HEK293T (cell line): ENCODE data around the gene TEAD1.

Source experiments
- CTCF ChIA-PET: fragments of 350-600 bp; formaldehyde crosslinking; extraction: SDS; loops from one replicate; lab custom pipeline; 2021; ENCODE audit warnings: antibody characterized with exemption, inconsistent platforms; lab: Yijun Ruan, JAX
- POLR2A ChIA-PET: fragments of 350-600 bp; formaldehyde crosslinking; extraction: SDS; loops from one replicate; lab custom pipeline; 2020; ENCODE audit warnings: antibody characterized with exemption, inconsistent platforms; lab: Yijun Ruan, JAX
- DNase-seq: peaks from one replicate; pipeline ENCODE4 v3.0.0; 2012; ENCODE audit warnings: mixed read lengths; ENCODE audit errors: extremely low spot score
- ARNT ChIP-seq: fragments of 450-650 bp; IDR thresholded peaks from 2 replicates; pipeline ENCODE4 v1.6.1; 2017; ENCODE audit warnings: mild to moderate bottlenecking
- BHLHE40 ChIP-seq: fragments of 450-650 bp; IDR thresholded peaks from 2 replicates; pipeline ENCODE4 v1.6.1; 2016; ENCODE audit warnings: mild to moderate bottlenecking, moderate library complexity, borderline replicate concordance
- CTBP1 ChIP-seq: fragments of 450-650 bp; IDR thresholded peaks from 2 replicates; pipeline ENCODE4 v1.6.1; 2016; ENCODE audit warnings: borderline replicate concordance
- ELF4 ChIP-seq: fragments of 450-650 bp; IDR thresholded peaks from 2 replicates; pipeline ENCODE4 v1.6.1; 2017; ENCODE audit warnings: antibody characterized with exemption
- FOXA1 ChIP-seq: fragments of 450-650 bp; IDR thresholded peaks from 2 replicates; pipeline ENCODE4 v1.6.1; 2016; ENCODE audit warnings: mild to moderate bottlenecking
- FOXK2 ChIP-seq: fragments of 450-650 bp; IDR thresholded peaks from 2 replicates; pipeline ENCODE4 v1.6.1; 2016; ENCODE audit warnings: mild to moderate bottlenecking
- FOXM1 ChIP-seq: fragments of 450-650 bp; IDR thresholded peaks from 2 replicates; pipeline ENCODE4 v1.6.1; 2017; ENCODE audit warnings: mild to moderate bottlenecking, borderline replicate concordance
- HDGF ChIP-seq: fragments of 450-650 bp; IDR thresholded peaks from 2 replicates; pipeline ENCODE4 v1.6.1; 2017; ENCODE audit warnings: antibody characterized with exemption, borderline replicate concordance
- L3MBTL2 ChIP-seq: fragments of 450-650 bp; conservative IDR thresholded peaks from 2 replicates; pipeline ENCODE4 v1.6.1; 2016; ENCODE audit warnings: mild to moderate bottlenecking
- LEF1 ChIP-seq: fragments of 450-650 bp; IDR thresholded peaks from 2 replicates; pipeline ENCODE4 v1.6.1; 2017; ENCODE audit warnings: mild to moderate bottlenecking, borderline replicate concordance
- NFRKB ChIP-seq: fragments of 450-650 bp; IDR thresholded peaks from 2 replicates; pipeline ENCODE4 v1.6.1; 2016; ENCODE audit warnings: mild to moderate bottlenecking, moderate library complexity
- SP1 ChIP-seq: fragments of 450-650 bp; IDR thresholded peaks from 2 replicates; pipeline ENCODE4 v1.6.1; 2017
- SUZ12 ChIP-seq: fragments of 450-650 bp; IDR thresholded peaks from 2 replicates; pipeline ENCODE4 v1.6.1; 2016; ENCODE audit warnings: mild to moderate bottlenecking
- TARDBP ChIP-seq: fragments of 450-650 bp; IDR thresholded peaks from 2 replicates; pipeline ENCODE4 v1.6.1; 2016
- ZNF384 ChIP-seq: fragments of 450-650 bp; IDR thresholded peaks from 2 replicates; pipeline ENCODE4 v1.6.1; 2016
- TF ChIP-seq, protein P1 (sequence below): fragments of 450-650 bp; IDR thresholded peaks from 2 replicates; pipeline ENCODE4 v1.6.1; 2016

TEAD1 gene

DNA sequence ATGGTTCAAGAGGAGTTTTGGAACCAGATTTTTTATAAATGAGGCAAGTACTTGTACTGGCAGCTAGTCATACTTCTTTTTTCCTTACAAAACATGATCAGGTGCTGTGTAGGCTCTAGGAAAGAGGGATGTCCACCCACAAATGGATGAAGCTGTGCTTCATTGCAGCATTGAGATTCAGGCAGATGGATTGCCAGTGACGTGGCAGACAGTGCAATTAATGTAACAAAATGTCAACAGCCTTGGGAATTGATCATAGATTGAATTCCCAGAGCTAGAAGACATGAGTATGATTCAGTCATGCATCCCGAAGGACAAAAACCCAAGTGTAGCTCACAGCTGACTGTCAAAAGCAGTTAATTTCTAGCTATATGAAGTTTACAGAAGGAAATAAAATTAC lies 235.7 kb downstream of the TEAD1 start:
- ChIA-PET CTCF (no interaction called here), POLR2A (no interaction called here)
- no peak for TF ChIP-seq ZNF384
- no peak for TF ChIP-seq NFRKB
- no peak for TF ChIP-seq BHLHE40
- no peak for TF ChIP-seq ARNT
- no peak for TF ChIP-seq LEF1
- TF ChIP-seq L3MBTL2, result no peak
- TF ChIP-seq, protein P1, sequence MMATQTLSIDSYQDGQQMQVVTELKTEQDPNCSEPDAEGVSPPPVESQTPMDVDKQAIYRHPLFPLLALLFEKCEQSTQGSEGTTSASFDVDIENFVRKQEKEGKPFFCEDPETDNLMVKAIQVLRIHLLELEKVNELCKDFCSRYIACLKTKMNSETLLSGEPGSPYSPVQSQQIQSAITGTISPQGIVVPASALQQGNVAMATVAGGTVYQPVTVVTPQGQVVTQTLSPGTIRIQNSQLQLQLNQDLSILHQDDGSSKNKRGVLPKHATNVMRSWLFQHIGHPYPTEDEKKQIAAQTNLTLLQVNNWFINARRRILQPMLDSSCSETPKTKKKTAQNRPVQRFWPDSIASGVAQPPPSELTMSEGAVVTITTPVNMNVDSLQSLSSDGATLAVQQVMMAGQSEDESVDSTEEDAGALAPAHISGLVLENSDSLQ, result no peak
- TF ChIP-seq FOXK2, result no peak
- TF ChIP-seq SP1, result no peak
- no peak for TF ChIP-seq FOXA1
- no peak for TF ChIP-seq FOXM1
- TF ChIP-seq HDGF, result no peak
- no peak for TF ChIP-seq SUZ12
- DNase-seq, result no peak

DNA sequence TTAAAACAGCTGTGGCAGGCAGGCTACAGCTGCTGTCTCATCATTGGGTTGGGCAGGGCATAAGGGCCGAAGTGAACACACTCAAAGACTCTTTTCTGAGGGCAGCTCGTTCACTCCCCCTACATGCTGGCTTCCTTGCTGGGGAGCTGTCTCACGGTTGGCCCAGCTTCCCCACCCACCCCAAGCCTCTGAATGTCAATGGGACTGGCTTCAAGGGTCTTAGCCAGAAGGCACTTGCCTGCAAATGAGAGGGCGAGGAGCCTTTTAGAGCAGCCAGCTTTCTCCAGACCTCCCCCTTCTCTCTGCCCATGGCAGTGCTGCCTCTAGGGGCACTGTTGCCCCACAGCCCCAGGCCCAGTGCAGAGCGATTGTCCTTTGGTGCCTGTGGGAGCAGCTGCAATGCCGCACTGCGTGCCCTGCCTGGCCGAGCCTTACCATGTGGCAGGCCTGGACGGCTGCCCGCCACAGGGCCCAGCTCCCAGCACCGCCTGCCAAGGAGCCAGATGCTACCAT lies 240.2 kb downstream of the TEAD1 start:
- no peak for TF ChIP-seq LEF1
- TF ChIP-seq TARDBP, result no peak
- POLR2A ChIA-PET, result no interaction called here
- CTCF ChIA-PET, result interaction anchor here (0.6 to 1.4 kb wide), 9 partner anchors 9 to 589 kb away, joined by 3 to 5 read pairs (median 3); no protein-coding TSS in a partner anchor
- DNase-seq, result peak; percentile 68

DNA sequence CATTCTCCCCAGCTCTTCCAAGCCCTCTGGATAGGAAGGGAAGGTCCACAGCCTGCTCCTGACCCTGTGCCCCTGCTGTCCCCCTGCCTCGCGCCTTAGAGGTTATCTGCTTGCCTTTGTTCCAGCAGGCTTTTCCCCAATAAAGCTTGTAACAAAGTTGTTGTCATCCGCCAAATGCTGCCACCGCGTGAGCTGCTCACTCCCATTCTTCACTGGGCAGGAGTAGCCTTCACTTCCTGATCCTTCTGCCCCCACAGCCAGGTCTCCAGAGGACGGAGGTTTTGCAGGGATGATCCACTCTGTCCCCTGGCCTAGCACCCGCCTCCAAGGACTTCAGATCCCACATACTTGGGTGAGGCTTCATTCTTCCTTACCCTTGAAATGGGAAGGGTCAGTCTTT lies 240.9 kb downstream of the TEAD1 start:
- ChIA-PET POLR2A (no interaction called here), CTCF (interaction anchor here (1.1 kb wide), 1 partner anchor 12 kb away, joined by 3 read pairs; no protein-coding TSS in a partner anchor)
- TF ChIP-seq SP1 (no peak), FOXA1 (no peak), L3MBTL2 (no peak), NFRKB (no peak), TARDBP (no peak), CTBP1 (no peak), ELF4 (no peak), FOXM1 (no peak), ARNT (no peak), LEF1 (no peak), HDGF (no peak), ZNF384 (no peak), BHLHE40 (no peak), FOXK2 (no peak)
- TF ChIP-seq, protein P1, result no peak
- no peak for DNase-seq

DNA sequence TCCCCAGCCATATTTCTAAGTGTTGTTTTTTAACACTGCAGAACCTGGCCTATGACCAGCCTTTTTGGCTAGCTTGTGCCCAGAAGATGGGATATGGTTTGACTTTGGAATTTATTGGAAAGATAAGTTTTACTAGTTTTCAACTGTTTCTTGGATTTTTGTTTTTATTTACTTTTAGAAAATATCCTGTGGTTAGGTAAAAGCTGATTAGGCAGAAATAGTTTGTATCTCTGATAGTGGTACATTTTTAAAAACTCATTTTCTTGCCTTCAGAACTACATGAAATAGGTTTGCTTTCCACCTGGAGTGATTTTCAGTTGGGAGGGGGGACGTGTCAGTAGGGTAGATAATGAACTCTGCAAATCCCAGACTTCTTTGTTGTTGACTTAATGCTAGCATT lies 243.6 kb downstream of the TEAD1 start:
- ChIA-PET CTCF (no interaction called here), POLR2A (no interaction called here)
- DNase-seq, result no peak
- TF ChIP-seq CTBP1, result no peak
- TF ChIP-seq, protein P1, result no peak

DNA sequence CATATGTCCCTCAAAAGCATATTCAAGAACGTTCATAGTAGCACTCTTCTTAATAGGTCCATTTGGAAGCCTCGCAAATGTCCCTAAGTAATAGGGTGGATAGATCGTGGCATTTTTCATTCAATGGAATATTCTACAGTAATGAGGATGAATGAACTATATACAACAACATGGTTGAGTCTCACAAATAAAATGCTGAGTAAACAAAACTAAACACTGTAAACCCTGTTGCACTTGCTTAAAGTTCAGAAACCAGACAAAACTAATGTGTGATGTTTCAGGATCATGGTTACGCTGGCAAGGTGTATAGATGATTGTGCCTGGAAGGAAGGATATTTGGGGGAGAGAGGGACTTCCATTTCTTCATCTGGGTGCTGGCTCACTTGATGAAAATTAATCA lies 244.4 kb downstream of the TEAD1 start:
- ChIA-PET POLR2A (no interaction called here), CTCF (no interaction called here)
- no peak for TF ChIP-seq NFRKB
- DNase-seq, result no peak

DNA sequence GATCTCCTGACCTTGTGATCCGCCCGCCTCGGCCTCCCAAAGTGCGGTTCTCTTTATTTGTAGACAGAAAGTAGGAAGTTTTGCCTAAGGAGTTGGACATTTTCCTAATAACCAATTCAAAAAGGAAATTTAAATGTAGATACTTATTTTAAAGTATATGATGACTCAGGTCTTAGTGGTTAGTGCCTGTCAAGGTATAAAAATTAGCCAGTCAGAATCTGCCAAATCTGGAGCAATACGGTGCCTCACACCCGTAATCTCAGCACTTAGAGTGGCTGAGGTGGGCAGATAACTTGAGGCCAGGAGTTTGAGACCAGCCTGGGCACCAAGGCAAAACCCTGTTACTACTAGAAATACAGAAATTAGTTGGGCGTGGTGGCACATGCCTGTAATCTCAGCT lies 248.2 kb downstream of the TEAD1 start:
- ChIA-PET CTCF (no interaction called here), POLR2A (no interaction called here)
- TF ChIP-seq, protein P1, result no peak
- TF ChIP-seq ARNT (no peak), SUZ12 (no peak), TARDBP (no peak), FOXA1 (no peak), FOXM1 (no peak), SP1 (no peak), LEF1 (no peak), HDGF (no peak), CTBP1 (no peak), BHLHE40 (no peak), ZNF384 (no peak), ELF4 (no peak), NFRKB (no peak), FOXK2 (no peak)
- DNase-seq, result no peak
